Measurements from ENCODE around the gene SPECC1L.
"Not testable (repeated sequence)": the region's sequence is repeated elsewhere in the genome, so short reads cannot be mapped to it uniquely, and the experiment has no call there.

- not testable (repeated sequence) for TF ChIP-seq CTCF (IDR thresholded peaks at IDR 0.05); EP300 (IDR thresholded peaks at IDR 0.05; ENCODE audit: low read depth)
- peak in 2 of 3 donors; percentile 18 to 29 for TF ChIP-seq POLR2AphosphoS5 (IDR thresholded peaks at IDR 0.05)
Observed at GRCh38 chr22:24292202-24292830, 21.7 kb downstream of the SPECC1L start.
